Measurements from ENCODE around the gene EIF4ENIF1. TPM values are rescaled to one million over a fixed set of nuclear protein-coding genes. Genes with fewer than 3 reads are reported as not detected.

The EIF4ENIF1 gene
- total and polyA plus RNA-seq, 9 of the 15 experiments (the other 6 are each of a cell fraction or from before 2014, with no cell fraction given), result 2.5 to 24.9 (median 15.8) TPM

GRCh38 chr22:31504282-31504681 is 14.6 kb upstream of the EIF4ENIF1 start:
- no peaks in the 10 kb centered on the region for H4K20me1 ChIP-seq (replicated peaks; ENCODE audit: control insufficient read depth, insufficient read depth, low read length)
- intact Hi-C loops (cut with micrococcal nuclease) (no loop called here), in situ Hi-C loops (cut with MboI) (no loop called here)
- no peaks in the 10 kb centered on the region for H3K4me1 ChIP-seq (replicated peaks in 1 of 2; ENCODE audit: control insufficient read depth in 2 of 2, insufficient read depth in 2 of 2, low read length in 2 of 2)
- peaks cover 11% of the 10 kb centered on the region; the same call in 2 of the 3 replicates for H3K36me3 ChIP-seq (ENCODE audit: control insufficient read depth, insufficient read depth, low read length)
- DNase-seq (ENCODE audit: extremely low read depth in 1 of 4, low spot score in 3 of 4) (no peak), ATAC-seq (no peak), FAIRE-seq (peak; percentile 6)
- no peaks in the 10 kb centered on the region for H3K9me1 ChIP-seq (ENCODE audit: control insufficient read depth, insufficient read depth, low read length)
- H3K4me2 ChIP-seq (ENCODE audit: insufficient read depth, low read length), result no peak overlapping the region
- ChIA-PET POLR2A (interaction anchor here (1.4 kb wide), 1 partner anchor 13 kb away, joined by 5 read pairs; no protein-coding TSS in a partner anchor), CTCF (ENCODE audit: low intra/inter-chr PET ratio) (no interaction called here)
- TF ChIP-seq, protein P1, sequence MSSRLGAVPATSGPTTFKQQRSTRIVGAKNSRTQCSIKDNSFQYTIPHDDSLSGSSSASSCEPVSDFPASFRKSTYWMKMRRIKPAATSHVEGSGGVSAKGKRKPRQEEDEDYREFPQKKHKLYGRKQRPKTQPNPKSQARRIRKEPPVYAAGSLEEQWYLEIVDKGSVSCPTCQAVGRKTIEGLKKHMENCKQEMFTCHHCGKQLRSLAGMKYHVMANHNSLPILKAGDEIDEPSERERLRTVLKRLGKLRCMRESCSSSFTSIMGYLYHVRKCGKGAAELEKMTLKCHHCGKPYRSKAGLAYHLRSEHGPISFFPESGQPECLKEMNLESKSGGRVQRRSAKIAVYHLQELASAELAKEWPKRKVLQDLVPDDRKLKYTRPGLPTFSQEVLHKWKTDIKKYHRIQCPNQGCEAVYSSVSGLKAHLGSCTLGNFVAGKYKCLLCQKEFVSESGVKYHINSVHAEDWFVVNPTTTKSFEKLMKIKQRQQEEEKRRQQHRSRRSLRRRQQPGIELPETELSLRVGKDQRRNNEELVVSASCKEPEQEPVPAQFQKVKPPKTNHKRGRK (tag; IDR thresholded peaks at IDR 0.05), result no peak
- TF ChIP-seq ZBTB8A (IDR thresholded peaks at IDR 0.05; ENCODE audit: partially characterized antibody) (no peak), NCOA1 (IDR thresholded peaks at IDR 0.05; ENCODE audit: low read depth) (no peak), POLR2AphosphoS5 (IDR thresholded peaks at IDR 0.05; ENCODE audit: control insufficient read depth, insufficient read depth, low read depth, low read length) (no peak), SMARCE1 (IDR thresholded peaks at IDR 0.05) (no peak)
- TF ChIP-seq, protein P2, sequence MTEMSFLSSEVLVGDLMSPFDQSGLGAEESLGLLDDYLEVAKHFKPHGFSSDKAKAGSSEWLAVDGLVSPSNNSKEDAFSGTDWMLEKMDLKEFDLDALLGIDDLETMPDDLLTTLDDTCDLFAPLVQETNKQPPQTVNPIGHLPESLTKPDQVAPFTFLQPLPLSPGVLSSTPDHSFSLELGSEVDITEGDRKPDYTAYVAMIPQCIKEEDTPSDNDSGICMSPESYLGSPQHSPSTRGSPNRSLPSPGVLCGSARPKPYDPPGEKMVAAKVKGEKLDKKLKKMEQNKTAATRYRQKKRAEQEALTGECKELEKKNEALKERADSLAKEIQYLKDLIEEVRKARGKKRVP (CRISPR knock-in tag; IDR thresholded peaks at IDR 0.05), result no peak
- no peak overlapping the region for H3K9ac ChIP-seq (ENCODE audit: insufficient read depth in 1 of 2, low read depth in 2 of 2, low read length in 2 of 2)
- H3K27me3 ChIP-seq (ENCODE audit: control insufficient read depth in 2 of 2, insufficient read depth in 2 of 2, low read length in 2 of 2), result no peaks in the 10 kb centered on the region
- H3K4me3 ChIP-seq, result no peak overlapping the region
- H3K9me3 ChIP-seq (replicated peaks; ENCODE audit: control insufficient read depth, insufficient read depth, low read depth, low read length), result no peaks in the 10 kb centered on the region
- 85% methylated on average over 4 of the region's 4 CpGs for WGBS (ENCODE audit: insufficient coverage, low coverage, missing lambda C conversion rate)
- H2AFZ ChIP-seq (ENCODE audit: low read depth, low read length), result no peak overlapping the region
- BruUV-seq (replicated peaks), result no TSS peak
- peaks cover 9% of the 10 kb centered on the region; the same call in 2 of the 3 replicates for H3K79me2 ChIP-seq (ENCODE audit: control insufficient read depth, insufficient read depth, low read length)
- H3K27ac ChIP-seq (ENCODE audit: extremely low read depth, low read depth, low read length), result no peak overlapping the region
